HG03064 (cell line): ENCODE measurements around the gene P3H2.

Source experiments
- ATAC-seq: cut with Tn5 transposase; IDR thresholded peaks from one replicate; pipeline ENCODE4 v1.9.1; 2021; ENCODE audit warnings: low read depth; ENCODE audit not compliant: unreplicated experiment

P3H2 gene

DNA sequence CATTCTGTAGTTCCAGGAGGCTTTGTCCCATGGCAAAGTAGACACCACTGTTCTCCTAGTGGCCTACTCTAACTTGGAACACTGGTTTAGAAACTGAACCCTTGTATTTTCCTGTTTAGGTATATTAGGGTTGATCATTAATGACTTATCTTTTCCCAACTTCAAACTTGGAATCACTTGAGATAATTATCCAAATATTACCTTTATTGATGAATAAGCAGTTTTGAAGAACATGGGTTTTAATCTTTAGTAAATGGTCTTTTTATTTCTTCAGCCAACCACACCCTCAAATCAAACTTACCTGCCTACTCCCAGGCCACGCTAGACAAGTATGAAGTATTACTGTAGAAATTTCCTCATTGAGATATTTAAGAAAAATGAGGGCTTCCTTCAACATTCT is 6.5 kb upstream of the P3H2 start:
- ATAC-seq: no peak

DNA sequence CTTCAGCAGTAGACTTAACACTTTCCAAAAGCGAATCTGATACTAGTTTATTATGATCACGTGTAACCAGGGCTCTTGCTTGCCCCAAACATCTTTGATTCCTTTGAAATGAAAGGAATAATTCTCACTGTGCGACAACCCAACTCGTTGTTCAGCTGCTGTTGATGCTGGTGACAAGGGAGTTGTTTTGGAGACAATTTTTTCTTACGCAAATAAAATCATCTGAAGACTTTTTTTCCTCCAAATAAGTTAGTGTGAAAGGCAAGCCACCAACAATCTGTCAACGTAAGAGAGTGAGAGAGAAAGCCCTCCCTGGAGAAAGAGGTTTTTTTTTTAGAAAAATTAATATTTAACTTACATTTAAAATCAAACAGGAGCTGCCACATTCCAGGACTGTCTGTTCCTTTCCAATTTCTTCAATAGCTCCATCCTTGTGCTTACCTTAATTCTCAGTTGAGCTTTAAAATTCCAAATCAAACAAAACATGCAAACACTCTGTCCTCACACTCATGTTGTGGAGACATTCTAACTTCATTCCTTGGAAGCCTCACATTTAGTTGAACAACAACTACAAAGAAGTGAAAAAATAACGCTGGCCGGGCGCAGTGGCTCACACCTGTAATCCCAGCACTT is 4.9 kb upstream of the P3H2 start:
- ATAC-seq: no peak

DNA sequence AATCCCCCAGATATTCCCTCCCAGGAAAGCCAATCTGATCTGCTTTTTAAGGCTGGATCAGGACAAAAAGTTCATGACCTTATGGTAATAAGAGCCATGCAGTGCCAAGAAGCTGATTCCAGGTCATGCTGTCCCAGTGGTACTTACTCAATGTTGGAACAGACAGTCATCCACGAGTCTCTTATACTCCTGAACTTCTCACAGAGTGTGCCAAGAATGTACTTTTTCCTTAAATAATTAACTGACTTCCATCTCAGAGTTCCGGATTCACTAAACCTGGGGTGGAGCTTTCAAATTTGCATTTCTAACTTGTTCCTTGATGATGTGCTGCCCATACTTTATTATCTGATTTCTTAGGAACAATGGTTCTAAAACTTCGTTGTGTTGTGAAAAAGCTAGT is 3.4 kb upstream of the P3H2 start:
- no peak for ATAC-seq

DNA sequence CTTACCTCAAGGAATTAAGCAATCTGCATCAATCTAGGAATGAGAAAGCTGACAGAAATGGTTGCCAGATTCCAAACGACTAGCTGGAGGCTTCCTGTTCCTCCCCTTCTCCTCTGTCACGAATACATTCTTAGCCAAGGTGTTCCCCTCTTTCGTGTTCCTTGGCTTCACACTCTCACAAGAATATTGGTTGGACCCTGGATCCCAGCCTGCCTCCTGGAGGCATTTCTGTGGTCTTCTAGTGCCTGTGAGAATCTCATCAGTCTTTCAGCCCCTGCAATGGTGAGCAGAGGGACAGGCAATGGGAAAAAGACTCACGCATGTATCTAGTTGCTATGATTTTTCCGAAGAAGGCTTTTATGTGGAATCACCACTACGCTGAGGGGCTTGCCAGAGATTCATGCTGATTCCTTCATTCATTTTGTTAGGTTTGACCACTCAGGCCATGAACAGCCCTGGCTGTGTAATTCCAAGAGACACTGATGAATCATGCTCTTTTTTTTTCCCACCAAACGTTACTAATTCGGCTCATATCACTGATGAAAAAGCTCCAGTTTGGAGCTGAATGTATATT is 1.6 kb upstream of the P3H2 start:
- ATAC-seq: no peak

DNA sequence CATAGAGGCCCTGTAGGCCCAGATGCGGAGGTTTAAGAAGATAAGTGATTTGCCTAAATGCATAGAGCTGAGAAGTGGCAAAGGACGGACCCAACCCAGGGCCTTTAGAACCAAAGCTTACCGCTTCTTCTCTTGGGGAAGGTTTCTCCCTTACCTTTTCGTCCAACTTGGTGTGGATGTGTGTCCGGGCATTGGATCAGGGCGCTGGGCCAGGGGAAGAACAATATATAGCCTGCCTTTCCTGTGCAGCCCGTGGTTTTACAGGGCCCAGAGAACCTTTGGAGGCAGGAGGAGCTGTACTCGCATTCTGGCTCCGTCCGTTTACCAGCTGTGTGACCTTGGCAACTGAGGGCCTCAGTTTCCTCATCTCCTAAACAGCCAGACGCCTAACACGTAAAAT is 686 bp upstream of the P3H2 start:
- ATAC-seq: no peak

DNA sequence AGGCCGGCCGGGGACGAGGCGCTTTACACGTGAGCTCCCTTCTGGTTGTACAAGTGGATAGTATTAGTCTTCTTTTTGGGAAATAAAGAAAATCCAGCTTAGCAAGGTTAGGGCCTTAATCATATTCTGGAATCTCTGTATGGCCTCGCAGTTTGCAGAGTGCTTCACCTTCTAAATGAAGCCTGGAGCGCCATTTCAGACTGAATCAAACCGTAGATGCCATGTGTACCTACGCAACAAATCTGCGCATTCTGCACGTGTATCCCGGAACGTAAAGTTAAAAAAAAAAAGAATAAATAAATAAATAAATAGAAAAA is 322 bp upstream of the P3H2 start:
- ATAC-seq: no peak

DNA sequence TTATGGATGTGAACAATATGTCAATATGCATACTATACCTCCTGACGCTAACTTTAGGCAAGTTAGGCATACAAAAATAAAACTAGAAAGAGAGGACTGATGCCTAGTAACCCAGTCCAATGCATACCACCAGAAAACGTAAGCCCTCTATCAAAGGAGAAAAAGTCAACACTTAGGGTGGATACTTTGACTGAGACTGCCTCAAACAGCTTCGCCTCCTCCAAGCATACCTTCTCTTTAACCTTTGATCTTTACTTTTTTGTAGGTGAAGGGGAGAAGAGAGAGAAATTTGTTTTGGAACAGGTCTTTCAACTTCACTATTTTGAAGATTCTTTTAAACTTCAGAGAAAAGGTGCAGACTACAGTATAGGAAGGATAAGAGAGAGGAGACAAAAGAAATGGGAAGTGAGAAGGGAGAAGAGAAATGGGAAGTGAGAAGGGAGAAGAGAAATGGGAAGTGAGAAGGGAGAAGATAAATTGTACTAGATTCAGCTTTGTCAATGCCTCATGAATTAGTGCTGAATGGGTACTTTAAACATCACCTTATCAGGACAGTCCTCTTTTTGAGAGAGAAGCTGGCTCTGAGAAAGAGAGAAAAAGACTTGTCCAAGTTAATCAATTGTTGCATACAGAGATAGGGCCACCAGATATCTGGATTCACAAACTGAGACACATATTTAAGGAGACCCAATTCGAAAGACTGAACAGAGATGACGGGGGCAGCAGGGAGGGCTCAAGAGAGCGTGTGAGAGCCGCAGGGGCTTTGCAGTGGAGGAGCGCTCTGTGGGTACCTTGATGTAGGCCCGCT is 1.0 kb downstream of the P3H2 start:
- ATAC-seq: no peak

DNA sequence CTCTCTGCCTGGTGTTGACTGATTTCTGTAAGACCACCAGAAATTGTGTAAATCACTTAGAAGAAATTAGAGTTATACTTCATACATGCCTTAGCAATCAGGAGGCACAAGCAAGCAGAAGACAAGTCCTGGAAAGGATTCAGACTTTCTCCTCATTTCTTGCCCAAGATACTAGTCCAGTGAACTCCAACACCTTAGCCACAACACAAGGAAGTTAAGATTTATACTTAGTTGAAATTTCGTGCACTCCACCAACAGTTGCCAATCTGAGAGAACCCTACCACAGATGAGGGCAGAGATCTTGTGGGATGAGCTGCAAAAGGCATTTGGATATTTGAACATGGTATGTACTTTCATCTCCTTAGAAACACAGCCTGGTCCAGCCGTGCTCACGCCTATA is 2.3 kb downstream of the P3H2 start:
- ATAC-seq: no peak

DNA sequence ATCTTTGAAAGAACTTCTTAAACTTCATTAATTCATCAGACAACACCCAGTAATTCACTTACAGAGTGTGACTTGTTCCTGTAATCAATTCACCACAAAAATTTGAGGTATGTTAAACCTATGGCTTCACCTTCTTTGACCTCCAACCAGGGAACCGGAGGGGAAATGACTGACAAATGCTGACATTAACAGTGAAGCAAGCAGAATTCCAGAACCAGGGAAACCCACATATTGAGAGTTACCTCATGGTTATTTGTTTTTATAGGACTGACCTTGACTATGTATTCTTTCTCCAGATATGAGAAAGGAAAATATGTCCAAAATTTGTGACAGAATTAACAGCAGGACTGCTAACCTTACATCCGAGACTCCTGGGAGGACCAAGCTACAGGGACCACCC is 2.7 kb downstream of the P3H2 start:
- ATAC-seq: no peak

DNA sequence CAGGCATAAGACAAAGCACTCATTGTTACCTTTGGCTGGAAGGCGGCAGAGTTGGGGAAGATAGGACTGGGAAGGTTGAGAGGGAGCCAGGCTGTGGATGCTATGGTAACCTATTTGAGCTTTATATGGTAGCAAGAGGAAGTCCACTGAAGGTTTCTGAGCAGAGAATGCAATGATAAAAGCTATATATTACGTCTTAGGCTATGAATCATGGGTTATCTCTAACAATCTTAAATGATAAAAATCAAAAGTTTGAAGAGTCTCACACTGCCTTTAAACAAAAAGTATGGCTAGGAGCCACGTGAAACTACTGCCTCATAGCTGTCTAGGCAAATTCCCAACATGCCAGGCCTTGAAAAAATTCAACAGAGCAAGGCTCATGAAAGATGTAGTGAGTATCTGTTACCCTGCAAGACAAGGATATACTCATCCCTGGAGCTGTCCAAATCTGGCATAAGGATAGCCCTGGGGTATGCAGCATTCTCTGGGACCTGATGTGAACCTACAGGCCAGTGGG is 4.1 kb downstream of the P3H2 start:
- no peak for ATAC-seq

DNA sequence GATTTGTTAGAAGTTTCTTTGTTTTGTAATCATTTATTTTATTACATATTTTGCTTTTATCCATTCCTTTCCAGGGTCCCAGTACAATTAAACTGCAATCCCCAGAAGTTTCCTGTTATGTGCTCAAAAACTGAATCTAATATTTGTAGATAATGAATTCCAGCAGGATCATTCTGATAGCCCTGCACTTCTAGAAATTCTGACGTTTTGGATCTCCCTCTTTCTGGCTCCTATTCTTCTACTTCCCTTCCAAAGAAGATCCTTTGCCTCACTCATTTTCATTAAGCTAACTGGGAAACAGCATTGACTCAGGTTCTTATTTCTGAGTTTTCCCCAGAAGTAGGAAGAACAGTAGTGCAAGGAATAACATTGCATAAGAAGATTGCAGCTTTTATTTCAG is 9.9 kb downstream of the P3H2 start:
- ATAC-seq: no peak

DNA sequence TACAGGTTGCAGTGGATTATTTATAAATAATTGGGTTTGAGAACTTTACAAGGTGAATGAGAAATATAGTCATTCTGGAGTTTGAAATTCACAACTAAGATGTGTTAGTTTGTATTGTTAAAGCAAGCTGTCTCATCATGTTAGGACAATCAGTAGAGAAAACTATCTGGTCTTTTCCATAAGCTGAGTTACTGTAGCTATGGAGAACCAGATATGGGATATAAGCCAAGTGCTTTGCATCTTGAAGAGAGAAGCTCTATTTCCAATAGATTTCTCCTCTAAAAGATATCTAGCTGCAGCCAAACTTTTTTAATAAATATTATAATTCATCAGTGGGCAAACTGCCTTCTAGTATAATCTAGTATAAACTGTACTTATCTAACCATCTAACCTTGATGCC is 11.3 kb downstream of the P3H2 start:
- no peak for ATAC-seq

DNA sequence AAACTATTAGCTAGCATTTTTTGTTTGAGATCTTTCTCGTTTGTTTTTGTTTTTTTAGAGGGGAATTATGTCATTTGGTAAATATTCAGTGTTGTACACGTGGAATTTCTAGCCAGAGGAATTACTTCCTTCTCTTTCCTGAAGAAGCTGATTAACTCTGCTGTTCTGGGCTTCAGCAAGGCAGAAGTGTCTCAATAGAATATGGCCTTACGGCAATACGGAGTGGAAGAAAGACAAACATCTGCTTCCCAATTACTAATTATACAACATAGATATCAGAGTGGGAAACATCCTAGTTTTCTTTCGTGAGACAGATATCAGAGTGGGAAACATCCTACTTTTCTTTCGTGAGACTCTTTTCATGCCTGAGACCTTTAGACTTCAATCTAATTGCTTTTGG is 11.9 kb downstream of the P3H2 start:
- ATAC-seq: no peak

DNA sequence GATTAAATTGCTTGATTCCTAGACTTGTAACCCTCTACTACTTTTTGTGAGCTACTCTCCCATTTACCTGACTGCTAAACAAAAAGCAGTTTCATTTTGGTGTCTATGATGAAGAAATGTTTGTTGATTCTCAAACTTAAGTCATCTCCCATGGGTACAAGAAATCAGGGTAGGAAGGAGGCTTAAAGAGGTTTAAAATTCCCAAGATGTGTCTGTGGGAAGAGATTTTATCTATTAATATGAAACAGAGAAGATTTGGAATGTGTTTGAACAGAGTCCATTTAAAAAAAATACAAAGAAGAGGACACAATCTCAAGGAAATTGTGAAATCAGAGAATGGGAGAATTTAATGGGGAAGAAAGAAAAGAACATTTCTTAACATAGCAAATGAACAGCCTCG is 14.8 kb downstream of the P3H2 start:
- ATAC-seq: no peak

DNA sequence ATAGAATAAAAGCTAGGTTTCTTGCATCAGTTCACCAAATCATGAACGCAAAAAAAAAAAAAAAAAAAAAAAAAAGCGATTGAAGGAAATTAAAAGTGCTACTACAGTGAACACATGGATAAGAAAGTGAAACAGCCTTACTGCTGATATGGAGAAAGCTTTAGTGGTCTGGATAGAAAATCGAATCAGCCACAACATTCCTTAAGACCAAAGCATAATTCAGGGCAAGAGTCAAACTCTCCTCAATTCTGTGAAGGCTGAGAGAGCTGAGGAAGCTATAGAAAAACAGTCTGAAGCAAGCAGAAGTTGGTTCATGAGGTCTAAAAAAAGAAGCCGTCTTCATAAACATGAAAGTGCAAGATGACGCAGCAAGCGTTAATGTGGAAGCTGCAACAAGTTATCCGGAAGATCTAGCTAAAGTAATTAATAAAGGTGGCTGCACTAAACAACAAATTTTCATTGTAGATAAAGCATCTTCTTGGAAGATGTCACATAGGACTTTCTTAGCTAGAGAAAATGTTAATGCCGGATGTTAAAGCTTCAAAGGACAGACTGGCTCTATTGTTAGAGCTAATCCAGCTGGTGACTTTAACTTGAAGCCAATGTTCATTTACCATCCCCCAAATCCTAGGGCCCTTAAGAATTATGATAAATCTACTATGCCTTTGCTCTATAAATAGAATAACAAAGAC is 19.2 kb downstream of the P3H2 start:
- ATAC-seq: no peak

DNA sequence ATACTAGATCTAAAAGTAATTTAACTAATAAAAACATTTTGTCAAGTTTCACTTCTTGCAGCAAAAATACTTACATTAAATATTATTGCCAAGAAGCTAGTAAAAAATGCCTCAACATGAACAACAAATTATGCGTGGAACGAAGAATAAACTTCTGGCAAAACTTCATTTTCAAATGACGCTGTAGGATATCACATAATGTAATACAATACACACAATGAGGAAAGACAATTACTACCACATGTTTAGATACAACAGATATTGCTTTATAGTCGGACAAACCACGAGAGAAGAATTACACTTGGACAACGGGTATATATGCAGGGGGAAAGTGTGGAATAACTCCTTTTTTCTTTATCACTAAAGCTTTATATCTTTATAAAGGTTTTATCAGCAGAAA is 21.6 kb downstream of the P3H2 start:
- no peak for ATAC-seq

DNA sequence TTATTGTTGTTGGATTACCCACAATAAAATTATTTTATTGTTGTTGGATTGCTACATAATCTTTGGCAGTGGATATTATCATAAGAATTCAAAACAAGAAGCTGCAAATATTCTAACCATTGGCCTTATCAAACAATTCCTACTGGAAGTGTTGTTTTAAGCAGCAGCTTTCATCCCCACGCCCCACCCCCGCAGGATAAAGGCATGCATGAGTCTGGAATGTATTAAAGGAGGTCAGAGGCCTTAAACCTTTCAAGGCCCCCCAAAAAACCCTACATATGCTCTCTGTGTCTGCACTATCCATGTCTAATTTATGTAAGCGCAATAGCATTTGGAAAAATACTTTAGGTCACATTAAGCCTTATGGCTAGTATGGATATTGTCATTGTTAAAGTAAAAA is 23.1 kb downstream of the P3H2 start:
- no peak for ATAC-seq

DNA sequence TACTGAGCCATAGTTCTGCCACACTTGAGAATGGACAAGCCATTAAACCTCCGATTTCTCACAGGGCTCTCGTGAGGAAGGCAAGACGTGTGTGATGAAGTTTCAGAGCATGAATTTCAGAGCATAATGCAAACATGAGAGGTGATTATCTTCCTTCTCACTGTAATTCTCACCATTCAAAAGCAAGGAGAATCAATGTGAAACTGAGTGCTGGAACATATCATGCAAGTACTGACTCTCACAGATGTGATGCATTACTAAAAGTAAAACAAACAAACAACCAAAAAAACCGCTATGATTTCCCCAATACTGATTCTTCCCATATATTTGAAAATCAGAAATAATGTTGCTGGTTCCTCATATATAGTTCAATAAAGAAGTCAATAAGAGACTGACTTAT is 23.7 kb downstream of the P3H2 start:
- no peak for ATAC-seq

DNA sequence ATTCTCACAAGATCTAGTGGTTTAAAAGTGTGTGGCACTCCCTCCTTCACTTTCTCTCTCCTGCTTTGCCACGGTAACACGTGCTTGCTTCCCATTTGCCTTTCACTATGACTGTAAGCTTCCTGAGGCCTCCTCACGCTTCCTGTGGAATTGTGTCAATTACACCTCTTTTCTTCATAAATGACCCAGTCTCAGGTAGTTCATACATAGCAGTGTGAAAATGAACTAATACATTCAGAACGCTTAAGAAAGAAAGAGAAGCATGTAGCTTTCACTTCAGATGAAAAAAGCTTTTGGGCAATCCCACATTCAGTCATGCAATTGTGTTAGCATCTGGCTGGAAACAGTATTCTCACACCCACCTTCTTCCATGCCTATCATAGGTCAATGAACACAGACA is 24.4 kb downstream of the P3H2 start:
- ATAC-seq: no peak

DNA sequence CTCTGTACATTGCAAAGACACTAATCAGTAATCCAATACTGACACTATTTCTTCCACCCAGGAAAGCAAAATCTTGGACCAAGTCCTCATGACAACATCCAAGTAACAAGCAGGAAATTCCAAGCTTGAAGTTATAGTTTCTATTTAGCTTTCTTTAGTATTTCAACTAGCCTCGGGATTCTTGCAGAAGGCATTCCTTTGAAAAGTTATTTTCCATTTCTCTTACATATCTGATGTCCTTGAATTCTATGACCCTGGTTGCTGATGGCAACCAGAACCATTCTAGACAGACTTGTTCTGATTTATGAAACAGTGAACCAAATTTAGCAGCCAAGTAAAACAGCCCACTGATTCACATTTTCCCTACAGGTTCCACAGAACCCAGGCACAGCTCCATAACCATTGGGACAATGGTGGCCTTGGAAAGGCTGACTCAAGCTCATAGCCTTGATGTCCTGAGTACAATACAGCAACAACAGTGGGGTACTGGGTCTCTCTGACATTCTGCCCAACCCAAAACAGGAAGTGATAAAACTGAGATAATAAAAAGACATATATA is 26.5 kb downstream of the P3H2 start:
- ATAC-seq: no peak

DNA sequence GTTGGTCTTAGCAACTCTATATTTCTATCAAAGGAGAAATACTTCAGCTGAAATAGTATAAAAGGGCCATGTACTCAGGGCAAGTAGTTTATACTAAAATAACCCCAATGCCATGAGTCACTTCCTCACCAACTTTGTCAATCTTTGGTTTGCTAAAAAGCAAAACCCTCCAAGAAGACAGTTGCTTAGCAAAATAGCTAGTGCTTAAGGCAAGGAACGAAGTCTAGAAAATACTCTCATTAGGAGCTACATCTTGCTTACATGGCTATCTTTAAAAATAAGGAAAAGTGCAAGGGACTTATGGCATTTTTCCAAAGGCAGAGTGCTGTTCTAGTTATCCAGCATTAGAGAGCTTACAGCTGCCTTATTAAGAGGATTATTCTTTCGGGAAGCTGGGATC is 28.4 kb downstream of the P3H2 start:
- ATAC-seq: no peak
